ENCODE results near the gene TTPAL.

GRCh38 chr20:44495257-44495656 lies 19.6 kb downstream of the TTPAL start:
- TF ChIP-seq POLR2A (IDR thresholded peaks at IDR 0.05) (no peak), CTCF (IDR thresholded peaks at IDR 0.05) (no peak), POLR2AphosphoS5 (IDR thresholded peaks at IDR 0.05) (peak; percentile 42)

Measured in gastroesophageal sphincter (tissue), 3 donors.